ENCODE data around the gene SMIM35. TPM values are rescaled to one million over a fixed set of nuclear protein-coding genes. Genes with fewer than 3 reads are reported as not detected.

SMIM35 gene
- total and polyA plus RNA-seq, 9 donors, result 0.08 TPM; not detected in 8

DNA sequence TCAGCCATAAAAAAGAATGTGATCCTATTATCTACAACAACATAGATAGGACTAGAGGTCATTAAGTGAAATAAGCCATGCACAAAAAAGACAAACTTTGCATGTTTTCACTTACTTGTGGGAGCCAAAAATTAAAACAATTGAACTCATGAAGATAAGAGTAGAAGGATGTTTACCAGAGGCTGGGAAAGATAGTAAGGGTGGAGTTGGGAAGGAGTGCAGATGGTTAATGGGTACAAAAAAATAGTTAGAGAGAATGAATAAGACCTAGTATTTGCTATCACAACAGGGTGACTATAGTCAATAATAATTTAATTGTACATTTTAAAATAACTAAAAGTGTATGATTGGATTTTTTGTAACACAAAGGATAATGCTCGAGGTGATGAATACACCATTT is 127.8 kb downstream of the SMIM35 start:
- H3K4me1 ChIP-seq (ENCODE audit: insufficient read depth), result no peaks in the 10 kb centered on the region
- no peak overlapping the region for H3K27ac ChIP-seq
- no peak for TF ChIP-seq EP300 (IDR thresholded peaks at IDR 0.05)
- TF ChIP-seq CTCF (IDR thresholded peaks at IDR 0.05), result no peak
- TF ChIP-seq POLR2A (IDR thresholded peaks at IDR 0.05), result no peak
- H3K36me3 ChIP-seq, result no peaks in the 10 kb centered on the region
- H3K27me3 ChIP-seq, result no peaks in the 10 kb centered on the region
- intact Hi-C loops (cut with DNase I), result loop anchor here in 1 of 4 donors (10.0 kb wide), 1 partner anchor 524 kb away; no protein-coding TSS in a partner anchor
- DNase-seq, result no peak
- no peaks in the 10 kb centered on the region for H3K9me3 ChIP-seq
- 94 to 99% (median 96%) methylated on average over 1 of the region's 1 CpG for WGBS, 3 donors
- no peak overlapping the region for H3K4me3 ChIP-seq

Other genes with a start within 250 kb of the SMIM35 start
- gene FXYD6, start 210.3 kb downstream of the SMIM35 start, total RNA-seq, result 100 to 1,000 TPM; 119 to 322 (median 264) TPM
- gene FXYD6, start 210.3 kb downstream of the SMIM35 start, polyA plus RNA-seq, result 100 to 1,000 TPM; 256 to 445 TPM
- 1 to 10 TPM in 1 of 7 donors, under 1 TPM in 4, not detected in 2; 0.12 to 2.0 (median 0.24) TPM for gene TMPRSS13, start 157.6 kb downstream of the SMIM35 start, total RNA-seq
- under 1 TPM; 0.05 to 0.22 TPM for gene TMPRSS13, start 157.6 kb downstream of the SMIM35 start, polyA plus RNA-seq
- 10 to 100 TPM in 1 of 7 donors, 1 to 10 TPM in 6; 2.0 to 13.7 (median 6.7) TPM for gene IL10RA, start 100.6 kb downstream of the SMIM35 start, total RNA-seq
- gene IL10RA, start 100.6 kb downstream of the SMIM35 start, polyA plus RNA-seq, result 10 to 100 TPM in 1 of 2 donors, 1 to 10 TPM in 1; 2.6 to 14.1 TPM
- 1 to 10 TPM in 2 of 7 donors, under 1 TPM in 2, not detected in 3; 0.20 to 2.3 (median 0.85) TPM for gene TMPRSS4, start 9.9 kb downstream of the SMIM35 start, total RNA-seq
- gene TMPRSS4, start 9.9 kb downstream of the SMIM35 start, polyA plus RNA-seq, result not detected
- 1 to 10 TPM in 1 of 7 donors, under 1 TPM in 6; 0.10 to 2.9 (median 0.52) TPM for gene SCN4B, start 65.9 kb upstream of the SMIM35 start, total RNA-seq
- gene SCN4B, start 65.9 kb upstream of the SMIM35 start, polyA plus RNA-seq, result 10 to 100 TPM in 1 of 2 donors, under 1 TPM in 1; 0.50 to 13.3 TPM
- gene SCN2B, start 89.7 kb upstream of the SMIM35 start, total RNA-seq, result 1 to 10 TPM in 2 of 7 donors, under 1 TPM in 5; 0.11 to 1.3 (median 0.35) TPM
- gene SCN2B, start 89.7 kb upstream of the SMIM35 start, polyA plus RNA-seq, result 1 to 10 TPM in 1 of 2 donors, under 1 TPM in 1; 0.38 to 2.1 TPM
- 1 to 10 TPM in 6 of 7 donors, under 1 TPM in 1; 0.79 to 5.1 (median 1.8) TPM for gene JAML, start 138.0 kb upstream of the SMIM35 start, total RNA-seq
- 10 to 100 TPM in 1 of 2 donors, 1 to 10 TPM in 1; 2.0 to 18.0 TPM for gene JAML, start 138.0 kb upstream of the SMIM35 start, polyA plus RNA-seq
- gene MPZL3, start 165.4 kb upstream of the SMIM35 start, total RNA-seq, result 1 to 10 TPM in 4 of 7 donors, under 1 TPM in 3; 0.25 to 7.0 (median 1.0) TPM
- 1 to 10 TPM in 1 of 2 donors, under 1 TPM in 1; 0.52 to 1.2 TPM for gene MPZL3, start 165.4 kb upstream of the SMIM35 start, polyA plus RNA-seq
- 10 to 100 TPM in 4 of 7 donors, 1 to 10 TPM in 3; 4.4 to 42.5 (median 13.2) TPM for gene MPZL2, start 177.3 kb upstream of the SMIM35 start, total RNA-seq
- gene MPZL2, start 177.3 kb upstream of the SMIM35 start, polyA plus RNA-seq, result 1 to 10 TPM; 5.7 to 9.6 TPM
- gene CD3E, start 217.8 kb upstream of the SMIM35 start, total RNA-seq, result 1 to 10 TPM in 2 of 7 donors, under 1 TPM in 4, not detected in 1; 0.36 to 2.5 (median 0.59) TPM
- 10 to 100 TPM in 1 of 2 donors, under 1 TPM in 1; 0.94 to 11.0 TPM for gene CD3E, start 217.8 kb upstream of the SMIM35 start, polyA plus RNA-seq